Neural cell (in vitro differentiated cells): ENCODE measurements around the gene GPC1.

ENCODE experiments used
- EP300 ChIP-seq: fragments of 450-650 bp; conservative IDR thresholded peaks from 2 replicates; pipeline ENCODE4 v1.6.1; 2014; ENCODE audit warnings: antibody characterized with exemption, mild to moderate bottlenecking, moderate library complexity; ENCODE audit not compliant: poor library complexity, severe bottlenecking
- EZH2 ChIP-seq: fragments of 200-600, 300-800 bp; shearing (Covaris generic), sonication (generic); IDR thresholded peaks from 2 replicates; pipeline ENCODE4 v1.6.1; 2014; ENCODE audit warnings: antibody characterized with exemption, low read length, borderline replicate concordance, mild to moderate bottlenecking; ENCODE audit not compliant: insufficient read depth, poor library complexity, severe bottlenecking
- MXI1 ChIP-seq: fragments of 450-650 bp; conservative IDR thresholded peaks from 2 replicates; pipeline ENCODE4 v1.6.1; 2014; ENCODE audit warnings: antibody characterized with exemption, mild to moderate bottlenecking; ENCODE audit not compliant: poor library complexity, severe bottlenecking
- POLR2AphosphoS5 ChIP-seq: IDR thresholded peaks from 2 replicates; pipeline ENCODE4 v1.6.1; 2012
- RAD21 ChIP-seq: fragments of 450-650 bp; conservative IDR thresholded peaks from 2 replicates; pipeline ENCODE4 v1.6.1; 2014; ENCODE audit warnings: antibody characterized with exemption, mild to moderate bottlenecking, moderate library complexity
- SMC3 ChIP-seq: fragments of 450-650 bp; conservative IDR thresholded peaks from 2 replicates; pipeline ENCODE4 v1.6.1; 2014; ENCODE audit warnings: antibody characterized with exemption, mild to moderate bottlenecking, moderate library complexity; ENCODE audit not compliant: poor library complexity
- TAF1 ChIP-seq: IDR thresholded peaks from 2 replicates; pipeline ENCODE4 v1.6.1; 2012; ENCODE audit warnings: low read depth
- TF ChIP-seq, protein P1 (sequence below): fragments of 450-650 bp; IDR thresholded peaks from 2 replicates; pipeline ENCODE4 v1.5.1; 2014; ENCODE audit warnings: antibody characterized with exemption, mild to moderate bottlenecking, moderate library complexity; ENCODE audit not compliant: poor library complexity, severe bottlenecking
- TF ChIP-seq, protein P2 (sequence below): IDR thresholded peaks from 2 replicates; pipeline ENCODE4 v1.6.1; 2012; ENCODE audit warnings: borderline replicate concordance

DNA sequence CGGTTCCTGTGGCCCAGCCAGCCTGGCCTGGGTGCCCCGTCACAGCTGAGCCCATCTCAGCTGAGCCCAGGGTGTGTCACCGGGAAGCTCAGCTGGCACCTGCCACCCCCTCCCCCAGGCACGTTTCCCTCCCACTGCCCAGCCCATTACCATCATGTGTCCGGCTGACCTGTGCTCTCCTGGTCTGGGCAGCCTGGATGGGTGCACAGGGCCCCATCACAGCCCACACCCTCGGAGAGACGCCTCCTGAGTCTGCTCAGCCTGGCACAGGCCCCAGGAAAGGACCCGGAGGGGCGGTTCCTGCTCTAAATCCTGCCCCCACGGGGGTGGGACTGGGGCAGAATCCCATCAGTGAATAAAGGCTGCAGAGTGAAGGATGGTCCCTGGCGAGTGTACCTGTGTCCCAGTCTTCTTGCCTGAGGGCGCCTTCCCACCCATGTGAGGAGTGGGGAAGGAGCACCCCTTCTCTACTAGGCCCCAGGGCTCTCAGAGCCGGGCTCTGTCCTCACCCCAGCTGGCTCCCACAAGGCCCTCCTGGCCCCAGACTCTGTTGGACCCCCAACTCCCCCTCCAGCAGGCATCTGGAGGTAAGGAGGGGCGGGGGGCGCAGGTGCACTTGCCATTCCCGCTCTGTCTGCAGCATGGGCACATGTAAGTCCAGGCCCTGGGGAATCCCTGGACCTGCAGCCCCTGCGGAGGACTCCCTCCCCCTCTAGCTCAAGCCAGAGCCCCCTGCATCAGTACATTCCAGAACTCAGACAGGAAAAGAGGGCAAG, 21.2 kb downstream of the GPC1 start:
- TF ChIP-seq, protein P1, sequence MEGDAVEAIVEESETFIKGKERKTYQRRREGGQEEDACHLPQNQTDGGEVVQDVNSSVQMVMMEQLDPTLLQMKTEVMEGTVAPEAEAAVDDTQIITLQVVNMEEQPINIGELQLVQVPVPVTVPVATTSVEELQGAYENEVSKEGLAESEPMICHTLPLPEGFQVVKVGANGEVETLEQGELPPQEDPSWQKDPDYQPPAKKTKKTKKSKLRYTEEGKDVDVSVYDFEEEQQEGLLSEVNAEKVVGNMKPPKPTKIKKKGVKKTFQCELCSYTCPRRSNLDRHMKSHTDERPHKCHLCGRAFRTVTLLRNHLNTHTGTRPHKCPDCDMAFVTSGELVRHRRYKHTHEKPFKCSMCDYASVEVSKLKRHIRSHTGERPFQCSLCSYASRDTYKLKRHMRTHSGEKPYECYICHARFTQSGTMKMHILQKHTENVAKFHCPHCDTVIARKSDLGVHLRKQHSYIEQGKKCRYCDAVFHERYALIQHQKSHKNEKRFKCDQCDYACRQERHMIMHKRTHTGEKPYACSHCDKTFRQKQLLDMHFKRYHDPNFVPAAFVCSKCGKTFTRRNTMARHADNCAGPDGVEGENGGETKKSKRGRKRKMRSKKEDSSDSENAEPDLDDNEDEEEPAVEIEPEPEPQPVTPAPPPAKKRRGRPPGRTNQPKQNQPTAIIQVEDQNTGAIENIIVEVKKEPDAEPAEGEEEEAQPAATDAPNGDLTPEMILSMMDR, result no peak
- TF ChIP-seq SMC3 (no peak), TAF1 (no peak), EP300 (no peak), POLR2AphosphoS5 (no peak), EZH2 (no peak), RAD21 (no peak), MXI1 (no peak)
- TF ChIP-seq, protein P2, sequence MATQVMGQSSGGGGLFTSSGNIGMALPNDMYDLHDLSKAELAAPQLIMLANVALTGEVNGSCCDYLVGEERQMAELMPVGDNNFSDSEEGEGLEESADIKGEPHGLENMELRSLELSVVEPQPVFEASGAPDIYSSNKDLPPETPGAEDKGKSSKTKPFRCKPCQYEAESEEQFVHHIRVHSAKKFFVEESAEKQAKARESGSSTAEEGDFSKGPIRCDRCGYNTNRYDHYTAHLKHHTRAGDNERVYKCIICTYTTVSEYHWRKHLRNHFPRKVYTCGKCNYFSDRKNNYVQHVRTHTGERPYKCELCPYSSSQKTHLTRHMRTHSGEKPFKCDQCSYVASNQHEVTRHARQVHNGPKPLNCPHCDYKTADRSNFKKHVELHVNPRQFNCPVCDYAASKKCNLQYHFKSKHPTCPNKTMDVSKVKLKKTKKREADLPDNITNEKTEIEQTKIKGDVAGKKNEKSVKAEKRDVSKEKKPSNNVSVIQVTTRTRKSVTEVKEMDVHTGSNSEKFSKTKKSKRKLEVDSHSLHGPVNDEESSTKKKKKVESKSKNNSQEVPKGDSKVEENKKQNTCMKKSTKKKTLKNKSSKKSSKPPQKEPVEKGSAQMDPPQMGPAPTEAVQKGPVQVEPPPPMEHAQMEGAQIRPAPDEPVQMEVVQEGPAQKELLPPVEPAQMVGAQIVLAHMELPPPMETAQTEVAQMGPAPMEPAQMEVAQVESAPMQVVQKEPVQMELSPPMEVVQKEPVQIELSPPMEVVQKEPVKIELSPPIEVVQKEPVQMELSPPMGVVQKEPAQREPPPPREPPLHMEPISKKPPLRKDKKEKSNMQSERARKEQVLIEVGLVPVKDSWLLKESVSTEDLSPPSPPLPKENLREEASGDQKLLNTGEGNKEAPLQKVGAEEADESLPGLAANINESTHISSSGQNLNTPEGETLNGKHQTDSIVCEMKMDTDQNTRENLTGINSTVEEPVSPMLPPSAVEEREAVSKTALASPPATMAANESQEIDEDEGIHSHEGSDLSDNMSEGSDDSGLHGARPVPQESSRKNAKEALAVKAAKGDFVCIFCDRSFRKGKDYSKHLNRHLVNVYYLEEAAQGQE, result no peak
